ACC112 (cell line): ENCODE results near the gene A3GALT2.

Experiments used
- H2AFZ ChIP-seq: fragments of 200-600 bp; sonication (generic); one replicate; pipeline ENCODE4 v1.6.0; 2017; ENCODE audit warnings: antibody characterized with exemption, low read length; ENCODE audit not compliant: unreplicated experiment
- H3K27ac ChIP-seq: fragments of 200-600 bp; sonication (generic); 2 replicates; pipeline ENCODE4 v1.5.1; 2014; ENCODE audit warnings: low read depth, mild to moderate bottlenecking, antibody characterized with exemption, low read length, moderate library complexity
- H3K27me3 ChIP-seq: fragments of 200-600 bp; sonication (generic); 2 replicates; pipeline ENCODE4 v1.6.1; 2014; ENCODE audit warnings: mild to moderate bottlenecking, antibody characterized with exemption, low read length, moderate library complexity, mixed read lengths; ENCODE audit not compliant: insufficient read depth
- H3K36me3 ChIP-seq: fragments of 200-600 bp; sonication (generic); 2 replicates; pipeline ENCODE4 v1.6.1; 2016; ENCODE audit warnings: mild to moderate bottlenecking, antibody characterized with exemption, low read length, moderate library complexity, mixed read lengths; ENCODE audit not compliant: insufficient read depth
- H3K4me1 ChIP-seq: fragments of 200-600 bp; sonication (generic); one replicate; pipeline ENCODE4 v1.6.1; 2016; ENCODE audit warnings: low read length, mixed read lengths; ENCODE audit not compliant: insufficient read depth, unreplicated experiment, control insufficient read depth
- H3K4me3 ChIP-seq: fragments of 200-600 bp; sonication (generic); 2 replicates; pipeline ENCODE4 v1.5.1; 2014; ENCODE audit warnings: mild to moderate bottlenecking, low read depth, low read length
- H3K79me2 ChIP-seq: fragments of 200-600 bp; sonication (generic); one replicate; pipeline ENCODE4 v1.6.0; 2016; ENCODE audit warnings: low read length; ENCODE audit not compliant: control insufficient read depth, unreplicated experiment, insufficient read depth

Gene A3GALT2

DNA sequence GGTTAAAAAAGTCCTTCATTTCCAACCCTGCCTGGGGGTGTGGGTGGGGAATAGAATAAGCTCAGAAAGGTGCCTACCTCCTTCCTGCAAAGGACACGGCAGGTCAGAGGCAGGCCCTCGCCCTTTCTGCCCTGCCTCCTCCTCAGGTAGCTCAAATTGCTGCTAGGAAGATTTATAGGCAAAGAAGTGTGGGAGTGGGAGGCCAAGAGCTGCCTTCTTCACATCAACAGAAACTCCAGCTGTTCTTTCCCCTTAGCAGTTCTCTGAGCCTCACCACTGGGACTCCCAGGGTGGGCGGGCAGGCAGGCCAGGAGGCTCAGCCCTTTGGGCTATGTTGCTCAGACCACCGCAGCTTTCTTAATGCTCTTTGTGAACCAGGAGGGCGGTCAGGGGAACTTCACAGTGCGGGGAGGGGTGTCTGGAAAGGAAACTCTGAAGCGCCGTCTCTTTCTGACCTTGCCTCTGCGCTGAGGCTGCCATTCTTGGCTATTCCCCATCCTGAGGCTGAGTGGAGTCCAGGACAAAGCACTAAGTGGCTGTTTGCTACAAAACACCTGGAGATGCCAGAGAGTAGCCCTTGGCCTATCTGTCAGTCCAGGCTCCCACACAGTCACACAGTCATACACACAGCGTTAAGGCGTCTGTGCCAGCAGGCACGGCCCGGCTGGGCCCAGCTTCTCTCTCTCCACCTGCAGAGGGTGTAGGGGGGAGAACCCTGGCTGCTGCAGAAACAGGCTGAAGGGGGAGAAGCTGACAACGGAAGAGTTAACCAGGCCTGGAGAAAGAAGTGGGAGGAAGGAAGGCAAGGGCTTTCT, 3.0 kb upstream of the A3GALT2 start:
- H3K36me3 ChIP-seq: peaks cover 36% of the 10 kb centered on the region
- no peak overlapping the region for H3K4me3 ChIP-seq
- peaks cover 20% of the 10 kb centered on the region for H3K79me2 ChIP-seq
- H2AFZ ChIP-seq: no peak overlapping the region
- H3K27ac ChIP-seq: no peak overlapping the region
- peaks cover 17% of the 10 kb centered on the region for H3K4me1 ChIP-seq
- H3K27me3 ChIP-seq: no peaks in the 10 kb centered on the region

DNA sequence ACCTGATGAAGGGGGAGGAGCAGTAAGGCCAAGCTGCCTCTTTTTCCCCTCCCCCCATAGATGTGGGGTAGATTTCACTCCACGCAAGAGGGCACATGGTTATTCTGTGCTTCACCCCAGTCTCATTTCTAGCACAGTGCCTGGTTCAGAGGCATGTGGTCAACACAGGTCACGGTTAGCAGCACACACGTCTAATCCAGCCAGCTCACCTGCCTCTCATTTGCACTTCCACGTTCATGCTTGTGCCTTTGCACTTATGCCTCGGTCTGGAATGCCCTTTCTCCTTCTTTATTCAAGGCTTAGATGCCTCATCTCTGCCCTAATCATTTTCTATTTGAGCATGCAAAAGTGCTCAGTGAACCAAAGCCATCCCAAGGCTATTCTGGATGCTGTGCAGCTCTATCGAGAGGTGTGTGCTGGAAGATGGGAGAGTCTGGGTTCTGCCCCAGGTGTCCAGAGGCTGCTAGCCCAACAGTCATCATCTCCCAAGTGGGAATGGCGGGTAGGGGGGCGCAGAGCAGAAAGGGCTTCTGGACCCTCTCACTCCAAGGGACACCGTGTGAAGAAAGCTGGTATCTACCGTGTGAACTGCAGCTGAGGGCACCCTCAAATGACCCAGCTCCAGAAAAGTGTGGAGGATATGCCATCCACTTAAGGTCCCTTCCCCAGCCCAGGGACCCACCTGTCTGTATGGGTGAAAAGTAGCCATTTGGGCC, 2.1 kb upstream of the A3GALT2 start:
- H3K27me3 ChIP-seq: no peaks in the 10 kb centered on the region
- H3K36me3 ChIP-seq: peaks cover 31% of the 10 kb centered on the region

DNA sequence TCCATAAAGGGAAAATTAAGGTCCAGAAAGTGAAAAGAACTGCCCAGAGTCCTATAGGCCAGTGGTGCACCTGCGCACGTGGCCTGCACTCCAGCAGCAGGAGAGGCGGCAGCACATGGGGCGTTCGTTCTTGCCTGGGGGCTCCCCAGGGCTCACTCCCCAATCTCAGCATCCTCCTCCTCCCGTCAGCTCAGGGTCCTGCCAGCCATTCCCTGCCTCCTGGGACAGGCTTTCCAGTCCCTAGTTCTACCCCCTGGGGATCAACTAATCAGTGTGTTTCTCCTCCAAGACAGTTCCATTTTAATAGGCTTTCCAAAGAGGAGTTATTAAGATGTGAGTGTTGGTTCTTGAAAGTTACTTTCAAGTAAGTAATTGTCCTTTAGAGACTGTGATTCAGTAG, 1.2 kb upstream of the A3GALT2 start:
- peaks cover 12% of the 10 kb centered on the region for H3K79me2 ChIP-seq
- no peaks in the 10 kb centered on the region for H3K27me3 ChIP-seq
- no peak overlapping the region for H2AFZ ChIP-seq
- H3K4me1 ChIP-seq: peaks cover 4% of the 10 kb centered on the region
- H3K36me3 ChIP-seq: peaks cover 29% of the 10 kb centered on the region
- H3K4me3 ChIP-seq: no peak overlapping the region
- no peak overlapping the region for H3K27ac ChIP-seq

More for the DNA sequence above, 2.1 kb upstream of the A3GALT2 start:
- Histone ChIP-seq H3K4me3 (no peak overlapping the region), H3K27ac (no peak overlapping the region), H2AFZ (no peak overlapping the region), H3K79me2 (peaks cover 17% of the 10 kb centered on the region), H3K4me1 (peaks cover 11% of the 10 kb centered on the region)

DNA sequence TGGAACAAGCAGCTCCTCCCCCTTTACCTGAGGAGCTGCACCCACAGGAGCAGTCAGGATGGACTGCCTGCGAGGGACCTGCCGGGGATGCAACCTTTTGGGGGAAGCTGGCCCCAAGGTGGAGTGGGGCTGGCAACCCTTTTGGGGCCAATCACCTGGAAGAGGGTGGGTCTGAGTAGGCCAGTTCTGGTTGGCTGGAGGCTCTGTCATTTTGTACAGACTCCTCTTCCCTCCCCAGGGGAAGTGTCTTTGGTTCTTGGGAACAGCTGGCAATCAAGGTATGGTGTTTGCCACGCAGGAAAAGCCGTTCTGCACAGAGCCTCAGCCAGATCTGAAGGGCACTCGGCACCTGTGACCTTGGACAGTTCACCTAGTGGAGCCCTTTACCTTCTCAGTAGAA, 280 bp upstream of the A3GALT2 start:
- Histone ChIP-seq H3K4me1 (peaks cover 4% of the 10 kb centered on the region), H3K79me2 (peaks cover 5% of the 10 kb centered on the region), H3K27me3 (no peaks in the 10 kb centered on the region), H2AFZ (no peak overlapping the region), H3K27ac (no peak overlapping the region), H3K4me3 (no peak overlapping the region), H3K36me3 (peaks cover 22% of the 10 kb centered on the region)

DNA sequence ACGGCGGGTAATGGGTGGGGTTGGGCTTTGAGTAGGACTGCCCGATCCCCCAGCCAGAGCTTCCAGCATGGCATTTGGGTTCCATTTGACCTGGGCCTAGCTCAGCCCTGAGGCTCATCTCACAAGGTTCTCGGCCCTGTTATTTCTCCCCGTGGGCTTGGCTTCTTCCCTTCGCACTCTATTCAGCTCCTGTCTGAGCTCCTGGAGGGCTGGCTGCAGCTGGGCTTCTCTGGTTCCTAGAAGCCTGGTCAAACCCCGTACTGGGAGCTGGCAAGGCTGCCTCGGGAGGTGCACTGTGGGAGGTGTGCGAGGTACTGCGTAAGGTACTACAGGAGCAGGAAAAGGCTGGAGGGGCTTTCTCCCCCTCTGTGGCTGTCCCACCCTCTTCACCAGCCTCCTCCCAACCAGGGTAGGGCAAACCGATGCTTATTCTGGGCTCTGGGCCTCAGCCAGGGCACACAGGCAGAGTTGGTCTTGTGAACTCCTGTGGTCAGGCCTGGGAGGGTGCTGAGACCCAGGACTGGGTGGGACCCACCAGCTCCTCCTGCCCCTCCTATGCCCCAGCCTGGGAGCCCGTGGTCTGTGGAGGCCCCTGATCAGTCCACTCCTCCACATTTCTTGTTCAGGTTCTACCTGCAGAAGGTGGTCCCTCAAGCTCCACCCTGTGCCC, 814 bp downstream of the A3GALT2 start:
- no peaks in the 10 kb centered on the region for H3K79me2 ChIP-seq
- no peak overlapping the region for H3K4me3 ChIP-seq
- H3K36me3 ChIP-seq: peaks cover 11% of the 10 kb centered on the region
- no peaks in the 10 kb centered on the region for H3K27me3 ChIP-seq
- peaks cover 10% of the 10 kb centered on the region for H3K4me1 ChIP-seq
- no peak overlapping the region for H3K27ac ChIP-seq
- no peak overlapping the region for H2AFZ ChIP-seq

DNA sequence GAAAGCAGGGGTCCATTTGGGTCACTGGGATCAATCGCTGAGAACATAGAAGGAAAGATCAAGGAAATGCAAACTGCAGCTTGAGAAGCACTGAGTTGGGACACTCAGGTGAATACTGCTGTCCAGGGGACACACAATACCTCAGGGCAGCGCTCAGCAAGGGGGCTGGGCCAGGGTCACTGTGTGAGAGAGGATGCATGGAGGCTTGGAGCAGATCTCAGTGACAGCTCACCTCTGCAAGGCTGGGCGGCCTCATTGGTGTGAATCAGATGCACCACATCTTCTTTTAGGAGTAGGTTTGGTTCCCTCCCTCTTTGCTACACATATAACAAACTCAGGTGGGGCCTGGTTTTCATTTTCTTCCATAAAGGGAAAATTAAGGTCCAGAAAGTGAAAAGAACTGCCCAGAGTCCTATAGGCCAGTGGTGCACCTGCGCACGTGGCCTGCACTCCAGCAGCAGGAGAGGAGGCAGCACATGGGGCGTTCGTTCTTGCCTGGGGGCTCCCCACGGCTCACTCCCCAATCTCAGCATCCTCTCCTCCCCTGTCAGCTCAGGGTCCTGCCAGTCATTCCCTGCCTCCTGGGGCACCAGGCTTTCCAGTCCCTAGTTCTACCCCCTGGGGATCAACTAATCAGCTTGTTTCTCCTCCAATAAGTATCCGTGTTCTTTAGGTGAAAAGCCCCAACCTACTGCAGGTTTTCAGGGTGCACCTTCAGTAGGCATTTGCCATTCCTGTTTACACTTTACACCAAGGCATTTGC, 1.5 kb downstream of the A3GALT2 start:
- H3K4me3 ChIP-seq: no peak overlapping the region
- H3K4me1 ChIP-seq: peaks cover 10% of the 10 kb centered on the region
- peaks cover 6% of the 10 kb centered on the region for H3K36me3 ChIP-seq
- no peaks in the 10 kb centered on the region for H3K79me2 ChIP-seq
- H3K27me3 ChIP-seq: no peaks in the 10 kb centered on the region
- no peak overlapping the region for H3K27ac ChIP-seq
- no peak overlapping the region for H2AFZ ChIP-seq

DNA sequence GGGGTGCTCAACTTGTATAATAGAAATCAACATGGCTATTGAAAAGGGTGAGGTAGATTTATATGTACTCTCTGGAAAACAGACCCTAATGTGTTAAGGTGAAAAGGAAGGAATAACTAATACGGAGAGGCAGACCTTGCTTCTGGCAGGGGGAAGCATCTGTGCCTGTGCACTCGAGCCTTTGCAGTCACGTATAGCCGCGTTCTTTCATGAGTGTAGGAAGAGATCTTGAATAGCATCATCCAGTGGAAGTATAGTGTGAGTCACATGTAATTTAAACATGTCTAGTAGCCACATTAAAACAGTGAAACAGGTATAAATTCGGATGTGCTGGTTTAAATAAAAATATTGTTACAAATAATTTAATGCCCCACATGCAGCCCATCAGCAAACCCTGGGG, 3.0 kb downstream of the A3GALT2 start:
- no peak overlapping the region for H3K27ac ChIP-seq
- H3K79me2 ChIP-seq: no peaks in the 10 kb centered on the region
- H3K27me3 ChIP-seq: no peaks in the 10 kb centered on the region
- peaks cover 10% of the 10 kb centered on the region for H3K4me1 ChIP-seq
- H2AFZ ChIP-seq: no peak overlapping the region
- peaks cover 6% of the 10 kb centered on the region for H3K36me3 ChIP-seq
- H3K4me3 ChIP-seq: no peak overlapping the region

DNA sequence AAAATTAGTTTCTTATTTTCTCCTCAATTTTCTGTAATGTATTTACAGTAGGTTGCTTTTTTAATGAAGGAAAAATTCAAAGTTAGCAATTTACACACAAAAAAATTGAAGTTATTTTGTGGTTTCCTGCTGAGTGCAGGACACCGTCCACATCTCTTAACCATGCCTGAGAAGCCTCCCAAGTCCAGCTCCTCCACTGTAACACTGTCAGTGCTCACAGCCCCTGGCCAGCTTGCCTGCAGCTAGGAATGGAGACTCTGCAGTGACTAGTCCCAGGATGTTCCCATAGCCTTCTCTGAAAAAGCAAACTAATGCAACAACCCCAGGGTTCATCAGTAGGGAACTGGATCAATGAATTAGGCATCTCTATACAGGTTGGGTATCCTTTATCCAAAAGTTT, 3.5 kb downstream of the A3GALT2 start:
- H2AFZ ChIP-seq: no peak overlapping the region
- no peak overlapping the region for H3K27ac ChIP-seq
- peaks cover 10% of the 10 kb centered on the region for H3K4me1 ChIP-seq

DNA sequence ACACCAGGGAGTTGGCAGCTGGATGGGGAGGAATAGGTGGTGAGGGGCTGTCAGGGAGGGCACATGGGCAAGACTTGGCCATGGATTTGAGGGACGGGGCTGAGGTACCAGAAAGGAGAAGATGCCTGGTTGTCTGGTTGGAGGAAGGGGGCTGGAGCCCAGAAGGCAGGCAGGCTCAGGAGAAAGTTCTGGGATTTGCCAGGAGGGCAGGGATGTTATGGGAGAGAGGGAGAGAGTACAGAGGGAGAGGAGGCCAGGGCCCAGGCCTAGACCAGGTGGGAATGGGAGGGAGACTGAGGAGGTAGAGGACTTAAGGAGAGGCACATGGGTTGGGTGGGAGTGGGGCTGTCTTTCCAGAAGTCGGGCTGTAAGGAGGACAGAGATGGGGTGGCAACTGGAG, 4.3 kb downstream of the A3GALT2 start:
- H2AFZ ChIP-seq: no peak overlapping the region

More for the DNA sequence above, 3.5 kb downstream of the A3GALT2 start:
- Histone ChIP-seq H3K36me3 (peaks cover 6% of the 10 kb centered on the region), H3K27me3 (no peaks in the 10 kb centered on the region), H3K4me3 (no peak overlapping the region), H3K79me2 (no peaks in the 10 kb centered on the region)

DNA sequence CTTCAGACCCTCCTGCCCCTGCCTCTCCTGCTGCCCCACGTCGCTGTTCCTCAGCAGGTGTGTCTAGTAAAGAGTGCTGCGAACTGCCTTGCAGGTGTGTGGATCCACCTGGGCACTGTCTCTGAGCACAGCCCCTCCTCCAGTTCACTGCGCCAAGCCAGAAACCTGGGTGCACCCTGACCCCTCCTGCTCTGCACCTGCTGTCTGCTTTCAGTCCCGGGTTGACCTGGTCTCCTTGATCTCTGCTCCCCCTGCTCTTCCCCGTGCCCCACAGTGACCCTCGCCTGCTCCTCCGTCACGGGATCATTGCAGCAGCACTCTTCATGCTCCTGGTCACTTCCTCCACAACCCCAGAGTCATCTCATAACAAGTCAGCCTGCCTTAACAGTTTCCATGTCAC, 6.5 kb downstream of the A3GALT2 start:
- peaks cover 10% of the 10 kb centered on the region for H3K4me1 ChIP-seq
- no peak overlapping the region for H3K27ac ChIP-seq
- no peak overlapping the region for H2AFZ ChIP-seq
- H3K36me3 ChIP-seq: no peaks in the 10 kb centered on the region
- no peaks in the 10 kb centered on the region for H3K79me2 ChIP-seq
- no peak overlapping the region for H3K4me3 ChIP-seq
- no peaks in the 10 kb centered on the region for H3K27me3 ChIP-seq

More for the DNA sequence above, 4.3 kb downstream of the A3GALT2 start:
- Histone ChIP-seq H3K27ac (no peak overlapping the region), H3K27me3 (no peaks in the 10 kb centered on the region), H3K4me3 (no peak overlapping the region), H3K4me1 (peaks cover 10% of the 10 kb centered on the region), H3K79me2 (no peaks in the 10 kb centered on the region), H3K36me3 (peaks cover 3% of the 10 kb centered on the region)
